HK-2 (cell line): ENCODE data around the gene PCSK6.
"Not testable (repeated sequence)": the region's sequence is repeated elsewhere in the genome, so short reads cannot be mapped to it uniquely, and the experiment has no call there.

ENCODE experiments used
- DNase-seq: peaks from one replicate; pipeline ENCODE4 v3.0.0-alpha.2; 2018; ENCODE audit not compliant: unreplicated experiment

Gene PCSK6

GRCh38 chr15:101378171-101378755, 111.2 kb downstream of the PCSK6 start:
- no peak for DNase-seq

- no peak for DNase-seq
These were observed 112.7 kb downstream of the PCSK6 start for GRCh38 chr15:101376615-101377395.

GRCh38 chr15:101375006-101375405, 114.5 kb downstream of the PCSK6 start:
- not testable (repeated sequence) for DNase-seq

- no peak for DNase-seq
These were observed 115.2 kb downstream of the PCSK6 start for GRCh38 chr15:101374326-101374725.

GRCh38 chr15:101373577-101373976, 115.9 kb downstream of the PCSK6 start:
- no peak for DNase-seq

GRCh38 chr15:101372960-101373525, 116.5 kb downstream of the PCSK6 start:
- no peak for DNase-seq

- DNase-seq, result no peak
These were observed 117.3 kb downstream of the PCSK6 start for GRCh38 chr15:101372149-101372577.

- DNase-seq, result no peak
These were observed 118.0 kb downstream of the PCSK6 start for GRCh38 chr15:101371519-101371918.

- no peak for DNase-seq
These were observed 118.4 kb downstream of the PCSK6 start for GRCh38 chr15:101371081-101371480.

- DNase-seq, result no peak
These were observed 119.0 kb downstream of the PCSK6 start for GRCh38 chr15:101370330-101371024.

- DNase-seq, result no peak
These were observed 119.8 kb downstream of the PCSK6 start for GRCh38 chr15:101369676-101370075.

GRCh38 chr15:101368861-101369642, 120.5 kb downstream of the PCSK6 start:
- no peak for DNase-seq

GRCh38 chr15:101368086-101368780, 121.3 kb downstream of the PCSK6 start:
- DNase-seq, result no peak

GRCh38 chr15:101366853-101367252, 122.7 kb downstream of the PCSK6 start:
- DNase-seq, result no peak

- DNase-seq, result no peak
These were observed 126.4 kb downstream of the PCSK6 start for GRCh38 chr15:101362986-101363566.

GRCh38 chr15:101362359-101362758, 127.1 kb downstream of the PCSK6 start:
- no peak for DNase-seq

GRCh38 chr15:101361418-101361817, 128.1 kb downstream of the PCSK6 start:
- DNase-seq, result no peak

GRCh38 chr15:101359365-101359947, 130.1 kb downstream of the PCSK6 start:
- no peak for DNase-seq

- DNase-seq, result no peak
These were observed 130.6 kb downstream of the PCSK6 start for GRCh38 chr15:101358895-101359294.

GRCh38 chr15:101357885-101358284, 131.6 kb downstream of the PCSK6 start:
- DNase-seq, result no peak
